Measurements from ENCODE around the gene ADGRE3.

The ADGRE3 gene

GRCh38 chr19:14674764-14675163 is at the start of gene ADGRE3:
Gene ADGRE3, minus strand, starts transcription at chr19:14674844. Its CDS starts 74 bp downstream, at chr19:14674770.
- no peak within 1 kb of the TSS for H3K27ac ChIP-seq
- no peak for TF ChIP-seq ZFX (IDR thresholded peaks at IDR 0.05; ENCODE audit: borderline replicate concordance)
- TF ChIP-seq CTCF (IDR thresholded peaks at IDR 0.05) = no peak

DNA sequence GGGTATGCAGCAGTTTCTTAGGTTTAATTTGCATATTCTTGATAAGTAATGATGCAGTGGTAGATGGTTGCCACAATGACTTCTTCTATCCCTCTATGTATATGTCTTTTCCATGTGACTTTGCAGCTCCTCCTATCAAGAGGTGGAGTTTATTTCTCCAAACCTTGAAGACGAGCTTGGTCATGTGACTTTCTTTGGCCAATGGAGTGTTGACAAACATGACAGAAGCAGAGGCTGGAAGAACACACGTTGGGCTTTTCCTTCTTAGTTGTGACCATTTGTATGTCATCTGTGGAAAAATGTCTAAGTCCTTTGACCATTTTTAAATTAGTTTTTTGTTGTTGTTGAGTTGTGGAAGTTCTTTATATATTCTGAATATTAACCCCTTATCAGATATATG is 47.5 kb upstream of the ADGRE3 start:
- H3K27ac ChIP-seq = no peak overlapping the region
- no peak for TF ChIP-seq ZFX (IDR thresholded peaks at IDR 0.05; ENCODE audit: borderline replicate concordance)
- no peak for TF ChIP-seq CTCF (IDR thresholded peaks at IDR 0.05)

DNA sequence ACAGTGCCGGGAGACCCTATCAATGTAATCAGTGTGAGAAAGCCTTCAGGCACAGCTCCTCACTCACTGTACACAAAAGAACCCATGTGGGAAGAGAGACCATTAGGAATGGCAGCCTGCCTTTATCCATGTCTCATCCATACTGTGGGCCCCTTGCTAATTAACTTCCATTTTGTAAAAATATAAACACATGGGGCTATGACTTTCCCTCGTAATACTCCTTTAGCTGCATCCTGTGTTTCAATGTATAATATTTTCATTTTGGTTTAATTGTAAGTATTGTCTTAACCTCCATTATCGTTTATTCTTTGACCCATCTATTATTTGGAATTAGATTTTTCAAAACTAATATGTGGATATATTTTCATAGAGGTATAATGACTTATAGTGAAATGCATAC is 44.5 kb upstream of the ADGRE3 start:
- H3K27ac ChIP-seq = no peak overlapping the region
- TF ChIP-seq ZFX (IDR thresholded peaks at IDR 0.05; ENCODE audit: borderline replicate concordance) (no peak), CTCF (IDR thresholded peaks at IDR 0.05) (no peak)

GRCh38 chr19:14718522-14719116 is 44.0 kb upstream of the ADGRE3 start:
- TF ChIP-seq CTCF (IDR thresholded peaks at IDR 0.05) = no peak
- TF ChIP-seq ZFX (IDR thresholded peaks at IDR 0.05; ENCODE audit: borderline replicate concordance) = no peak
- H3K27ac ChIP-seq = no peak overlapping the region

DNA sequence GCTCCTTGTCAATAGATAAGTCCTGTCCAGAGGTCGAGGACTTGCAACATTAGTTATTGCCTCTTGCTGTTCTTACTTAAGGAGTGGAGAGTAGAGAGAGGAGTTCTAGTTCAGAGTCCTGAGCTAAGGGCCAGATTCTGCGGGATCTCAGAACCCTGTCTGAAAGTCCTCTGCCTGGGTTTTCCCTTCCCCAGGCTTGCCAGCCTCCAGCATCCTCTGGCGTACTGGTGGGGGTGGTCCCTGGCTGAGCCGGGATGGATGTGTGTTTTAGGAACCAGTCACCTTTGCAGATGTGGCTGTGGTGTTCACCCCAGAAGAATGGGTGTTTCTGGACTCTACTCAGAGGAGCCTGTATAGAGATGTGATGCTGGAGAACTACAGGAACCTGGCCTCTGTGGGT is 41.2 kb upstream of the ADGRE3 start:
- no peak for TF ChIP-seq ZFX (IDR thresholded peaks at IDR 0.05; ENCODE audit: borderline replicate concordance)
- TF ChIP-seq CTCF (IDR thresholded peaks at IDR 0.05) = no peak
- no peak overlapping the region for H3K27ac ChIP-seq

DNA sequence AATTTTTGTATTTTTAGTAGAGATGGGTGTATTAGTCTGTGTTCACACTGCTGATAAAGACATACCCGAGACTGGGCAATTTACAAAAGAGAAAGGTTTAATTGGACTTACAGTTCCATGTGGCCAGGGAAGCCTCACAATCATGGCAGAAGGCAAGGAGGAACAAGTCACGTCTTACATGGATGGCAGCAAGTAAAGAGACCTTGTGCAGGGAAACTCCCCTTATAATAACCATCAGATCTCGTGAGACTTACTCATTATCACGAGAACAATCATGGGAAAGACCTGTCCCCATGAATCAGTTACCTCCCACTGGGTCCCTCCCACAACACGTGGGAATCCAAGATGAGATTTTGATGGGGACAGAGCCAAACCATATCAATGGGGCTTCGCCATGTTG is 29.8 kb upstream of the ADGRE3 start:
- no peak overlapping the region for H3K27ac ChIP-seq
- TF ChIP-seq CTCF (IDR thresholded peaks at IDR 0.05) (no peak), ZFX (IDR thresholded peaks at IDR 0.05; ENCODE audit: borderline replicate concordance) (no peak)

DNA sequence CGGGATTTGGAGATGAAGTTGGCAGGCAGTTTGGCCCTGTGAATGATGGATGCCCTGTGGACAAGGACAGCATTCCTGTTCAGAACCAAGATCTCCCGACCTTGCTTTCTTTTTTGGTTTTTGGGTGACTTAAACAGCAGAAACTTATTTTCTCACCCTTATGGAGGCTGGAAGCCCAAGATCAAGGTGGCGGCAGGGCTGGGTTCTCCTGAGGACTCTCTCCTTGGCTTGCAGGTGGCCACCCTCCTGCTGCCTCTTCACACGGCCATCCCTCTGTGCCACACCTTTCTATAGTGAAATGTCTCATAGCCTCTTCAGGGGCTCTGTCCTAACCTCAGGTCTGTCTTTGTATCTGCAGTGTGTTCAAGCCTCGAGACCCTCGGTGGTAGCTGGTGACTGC is 29.2 kb upstream of the ADGRE3 start:
- no peak overlapping the region for H3K27ac ChIP-seq
- TF ChIP-seq CTCF (IDR thresholded peaks at IDR 0.05) (no peak), ZFX (IDR thresholded peaks at IDR 0.05; ENCODE audit: borderline replicate concordance) (no peak)

Data from 22Rv1 (cell line).